ENCODE measurements around the gene HDHD3. TPM values are rescaled to one million over a fixed set of nuclear protein-coding genes. Genes with fewer than 3 reads are reported as not detected.

The HDHD3 gene
- total RNA-seq, 1 experiment from 2014 or later = 5.8 TPM

DNA sequence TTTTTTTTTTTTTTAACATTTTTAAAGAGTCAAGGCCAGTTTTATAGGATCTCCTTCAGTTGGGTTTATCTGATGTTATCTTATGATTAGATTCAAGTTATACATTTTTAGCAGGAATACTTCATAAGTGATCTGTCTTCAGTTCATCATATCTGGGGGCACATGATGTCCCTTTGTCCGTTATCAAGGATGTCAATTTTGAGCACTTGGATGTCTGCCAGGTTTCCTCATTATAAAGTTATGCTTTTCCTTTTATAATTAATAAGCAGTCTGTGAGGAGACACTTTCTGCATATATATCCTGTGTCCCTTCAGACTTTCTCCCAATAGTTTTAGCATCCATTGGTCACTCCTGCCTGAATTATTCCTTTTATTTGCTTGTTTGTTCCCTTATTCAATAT is 11.8 kb downstream of the HDHD3 start:
- H3K36me3 ChIP-seq = no peaks in the 10 kb centered on the region
- H3K27ac ChIP-seq = no peak overlapping the region
- no peak for DNase-seq (ENCODE audit: low read depth in 1 of 2, low spot score in 2 of 2)
- no peaks in the 10 kb centered on the region for H3K27me3 ChIP-seq (replicated peaks)
- no peak overlapping the region for H3K4me3 ChIP-seq
- no peaks in the 10 kb centered on the region for H3K4me1 ChIP-seq (replicated peaks)
- H3K9me3 ChIP-seq (replicated peaks) = no peaks in the 10 kb centered on the region

DNA sequence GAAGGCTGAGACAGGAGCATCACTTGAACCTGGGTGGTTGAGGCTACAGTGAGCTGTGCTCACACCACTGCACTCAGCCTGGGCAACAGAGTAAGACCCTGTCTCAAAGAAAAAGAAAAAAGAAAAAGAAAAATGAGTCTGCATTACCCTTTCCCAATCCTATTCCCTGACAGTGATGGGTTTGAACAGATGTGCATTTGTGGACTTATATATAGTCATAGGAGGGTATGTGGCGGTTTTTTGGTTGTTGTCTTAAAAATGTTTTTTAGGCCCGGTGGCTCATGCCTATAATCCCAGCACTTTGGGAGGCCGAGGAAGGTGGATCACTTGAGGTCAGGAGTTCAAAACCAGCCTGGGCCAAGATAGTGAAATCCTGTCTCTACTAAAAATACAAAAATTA is 13.4 kb downstream of the HDHD3 start:
- Histone ChIP-seq H3K27ac (no peak overlapping the region), H3K27me3 (replicated peaks) (no peaks in the 10 kb centered on the region), H3K4me3 (no peak overlapping the region), H3K4me1 (replicated peaks) (no peaks in the 10 kb centered on the region), H3K9me3 (replicated peaks) (no peaks in the 10 kb centered on the region), H3K36me3 (no peaks in the 10 kb centered on the region)
- DNase-seq (ENCODE audit: low read depth in 1 of 2, low spot score in 2 of 2) = no peak

DNA sequence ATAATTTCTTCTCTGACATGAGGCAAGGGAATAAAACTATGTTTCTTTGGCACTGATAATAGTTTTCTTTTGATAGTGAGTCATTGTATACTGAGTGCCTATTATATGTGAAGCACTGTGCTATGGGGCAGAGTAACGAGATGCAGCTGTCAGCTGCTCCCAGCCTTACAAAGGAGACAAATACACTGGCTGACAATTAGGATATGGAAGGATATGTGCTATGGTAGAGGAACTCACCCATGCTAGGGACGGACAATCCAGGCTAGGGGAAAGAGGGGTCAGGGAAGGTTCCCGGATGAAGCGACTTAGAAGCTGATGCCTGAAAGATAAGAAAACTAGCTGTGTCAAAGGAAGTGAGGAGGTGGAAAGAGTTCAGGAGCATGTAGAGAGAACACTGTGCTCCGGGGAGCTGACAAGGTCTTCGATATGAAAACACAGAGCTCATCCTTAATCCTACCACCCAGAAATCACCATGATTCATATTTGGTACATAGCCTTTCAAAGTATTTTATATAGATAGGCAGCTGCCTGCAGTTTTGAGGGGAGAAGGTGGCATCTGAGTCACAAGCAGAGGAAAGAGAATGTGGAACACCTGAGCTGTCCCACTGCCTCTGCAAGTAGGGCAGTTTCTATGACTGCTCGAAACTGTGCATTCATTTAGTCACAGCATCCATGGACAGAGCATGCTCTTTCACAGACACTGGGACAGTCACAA is 15.3 kb downstream of the HDHD3 start:
- Histone ChIP-seq H3K36me3 (no peaks in the 10 kb centered on the region), H3K27me3 (replicated peaks) (no peaks in the 10 kb centered on the region), H3K4me1 (replicated peaks) (no peaks in the 10 kb centered on the region), H3K9me3 (replicated peaks) (no peaks in the 10 kb centered on the region), H3K27ac (no peak overlapping the region), H3K4me3 (no peak overlapping the region)
- no peak for DNase-seq (ENCODE audit: low read depth in 1 of 2, low spot score in 2 of 2)

DNA sequence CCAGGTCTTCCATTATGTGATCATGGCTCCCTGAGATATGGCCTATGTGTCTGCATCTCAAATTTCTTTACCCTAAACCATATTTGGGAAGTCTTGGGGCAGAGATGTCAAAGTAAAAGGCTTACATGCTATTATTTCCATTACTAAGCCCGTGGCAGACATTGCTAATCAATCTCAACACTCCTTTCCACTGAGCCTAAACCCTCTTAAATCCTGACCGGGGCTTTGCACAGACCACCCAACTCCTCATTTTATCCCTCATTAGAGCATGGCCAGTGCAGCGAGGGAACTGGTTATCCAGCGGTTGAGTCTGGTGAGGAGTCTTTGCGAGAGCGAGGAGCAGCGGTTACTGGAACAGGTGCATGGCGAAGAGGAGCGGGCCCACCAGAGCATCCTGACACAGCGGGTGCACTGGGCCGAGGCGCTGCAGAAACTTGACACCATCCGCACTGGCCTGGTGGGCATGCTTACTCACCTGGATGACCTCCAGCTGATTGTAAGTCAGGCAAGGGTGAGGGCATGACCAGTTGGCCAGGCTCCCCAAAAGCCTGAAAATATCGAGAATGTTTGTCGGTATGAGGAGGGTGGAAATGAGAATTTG is 16.4 kb downstream of the HDHD3 start:
- no peaks in the 10 kb centered on the region for H3K4me1 ChIP-seq (replicated peaks)
- 0 out of 2 replicates have a peak, but pooled peaks cover 4% of the 10 kb centered on the region for H3K27me3 ChIP-seq (replicated peaks)

DNA sequence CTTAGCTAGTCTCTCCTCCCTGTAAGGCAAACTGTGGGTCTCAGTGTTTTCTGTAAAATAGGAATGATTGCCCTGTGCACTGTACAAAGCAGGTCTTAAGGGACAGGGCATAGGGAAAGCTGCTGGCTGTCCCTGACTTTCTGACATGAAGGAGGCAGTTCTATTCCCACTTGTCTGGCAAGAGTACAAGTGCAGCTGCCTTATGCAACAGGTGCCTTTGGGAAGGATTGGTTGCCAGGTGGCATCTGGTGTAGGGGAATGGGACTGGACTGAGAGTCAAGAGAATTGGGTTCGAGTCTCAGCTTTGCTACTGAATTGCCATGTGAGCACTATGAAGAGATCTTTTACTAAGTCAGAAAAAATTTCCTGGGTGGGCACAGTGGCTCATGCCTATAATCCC is 17.4 kb downstream of the HDHD3 start:
- Histone ChIP-seq H3K27ac (no peak overlapping the region), H3K4me1 (replicated peaks) (no peaks in the 10 kb centered on the region), H3K9me3 (replicated peaks) (no peaks in the 10 kb centered on the region), H3K36me3 (no peaks in the 10 kb centered on the region), H3K27me3 (replicated peaks) (peaks cover 9% of the 10 kb centered on the region; the same call in 1 of the 2 replicates), H3K4me3 (no peak overlapping the region)
- no peak for DNase-seq (ENCODE audit: low read depth in 1 of 2, low spot score in 2 of 2)

More for the DNA sequence above, 16.4 kb downstream of the HDHD3 start:
- Histone ChIP-seq H3K4me3 (no peak overlapping the region), H3K9me3 (replicated peaks) (no peaks in the 10 kb centered on the region), H3K36me3 (no peaks in the 10 kb centered on the region), H3K27ac (no peak overlapping the region)
- no peak for DNase-seq (ENCODE audit: low read depth in 1 of 2, low spot score in 2 of 2)

DNA sequence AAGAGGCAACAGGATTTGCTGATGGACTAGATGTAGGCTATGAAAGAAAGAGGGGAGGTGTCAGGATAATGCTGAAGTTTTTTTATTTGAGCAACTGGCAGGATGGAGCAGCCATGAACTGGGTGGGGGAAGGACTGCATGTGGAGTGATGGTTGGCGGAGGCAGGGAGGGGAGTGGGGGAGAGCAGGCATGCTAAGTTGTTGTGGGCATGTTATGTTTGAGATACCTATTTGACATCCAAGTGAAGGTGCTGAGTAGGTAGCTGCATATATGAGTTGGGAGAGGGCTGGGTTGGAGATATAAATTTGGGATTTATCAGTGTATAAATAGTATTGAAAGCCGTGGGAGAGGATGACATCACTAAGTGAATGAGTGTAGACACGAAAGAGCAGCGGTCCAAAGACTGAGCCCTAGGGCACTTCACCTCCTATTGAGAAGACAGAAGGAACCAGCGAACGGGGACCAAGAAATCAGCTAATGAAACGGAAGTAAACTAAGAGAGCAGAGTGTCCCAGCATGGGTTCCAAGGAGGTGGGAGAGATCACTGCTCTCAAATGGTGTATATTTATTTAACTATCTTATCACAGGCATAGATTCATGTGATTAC is 20.0 kb downstream of the HDHD3 start:
- Histone ChIP-seq H3K27me3 (replicated peaks) (peaks cover 19% of the 10 kb centered on the region), H3K4me1 (replicated peaks) (no peaks in the 10 kb centered on the region), H3K27ac (no peak overlapping the region), H3K36me3 (no peaks in the 10 kb centered on the region), H3K4me3 (no peak overlapping the region), H3K9me3 (replicated peaks) (no peaks in the 10 kb centered on the region)
- no peak for DNase-seq (ENCODE audit: low read depth in 1 of 2, low spot score in 2 of 2)

DNA sequence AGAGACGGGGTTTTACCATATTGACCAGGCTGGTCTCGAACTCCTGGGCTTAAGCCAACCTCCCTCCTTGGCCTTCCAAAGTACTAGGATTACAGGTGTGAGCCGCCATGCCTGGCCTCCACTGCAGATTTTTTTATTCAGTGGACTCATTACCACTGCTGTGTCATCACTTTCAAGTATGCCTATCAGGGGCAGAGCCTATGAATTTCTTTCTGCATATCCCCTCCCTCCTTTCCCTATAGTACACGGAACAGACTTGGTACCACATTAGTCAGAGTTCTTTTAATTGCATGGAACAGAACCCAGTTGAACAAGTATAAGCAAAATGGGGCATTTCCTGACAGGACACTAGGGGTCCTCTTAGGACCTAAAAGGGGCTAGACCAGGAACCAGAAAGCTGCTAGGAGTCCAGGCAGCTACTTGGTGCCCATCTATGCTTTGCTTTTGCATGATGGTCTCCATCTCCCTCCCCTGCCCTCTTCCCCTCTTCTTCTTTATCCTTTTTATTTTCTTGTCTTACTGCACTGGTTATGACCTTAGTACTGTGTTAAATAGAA is 21.7 kb downstream of the HDHD3 start:
- Histone ChIP-seq H3K36me3 (no peaks in the 10 kb centered on the region), H3K4me1 (replicated peaks) (peaks cover under 1% of the 10 kb centered on the region; the same call in 1 of the 2 replicates), H3K27me3 (replicated peaks) (peaks cover 33% of the 10 kb centered on the region), H3K9me3 (replicated peaks) (no peaks in the 10 kb centered on the region), H3K27ac (no peak overlapping the region), H3K4me3 (no peak overlapping the region)
- no peak for DNase-seq (ENCODE audit: low read depth in 1 of 2, low spot score in 2 of 2)

DNA sequence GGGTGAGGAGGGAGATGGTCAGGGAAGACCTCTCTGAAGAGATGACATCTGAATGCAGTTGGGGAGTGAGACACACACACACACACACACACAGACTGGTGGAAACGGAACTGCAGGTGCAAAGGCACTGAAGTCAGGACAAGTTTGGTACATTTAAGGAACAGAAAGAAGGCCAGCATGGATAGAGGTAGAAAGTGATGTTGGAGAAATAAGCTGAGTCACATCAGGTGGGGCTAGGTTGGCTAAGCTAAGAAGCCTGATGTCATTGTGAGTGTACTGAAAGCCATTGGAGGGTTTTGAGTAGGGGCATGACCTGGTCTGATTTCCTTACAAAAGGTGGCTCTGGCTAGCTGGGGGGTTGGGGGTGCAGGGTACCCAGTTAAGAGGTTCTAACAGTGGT is 24.4 kb downstream of the HDHD3 start:
- Histone ChIP-seq H3K4me3 (no peak overlapping the region), H3K27ac (no peak overlapping the region), H3K36me3 (no peaks in the 10 kb centered on the region), H3K27me3 (replicated peaks) (peaks cover 50% of the 10 kb centered on the region), H3K4me1 (replicated peaks) (peaks cover 8% of the 10 kb centered on the region), H3K9me3 (replicated peaks) (no peaks in the 10 kb centered on the region)
- DNase-seq (ENCODE audit: low read depth in 1 of 2, low spot score in 2 of 2) = no peak

DNA sequence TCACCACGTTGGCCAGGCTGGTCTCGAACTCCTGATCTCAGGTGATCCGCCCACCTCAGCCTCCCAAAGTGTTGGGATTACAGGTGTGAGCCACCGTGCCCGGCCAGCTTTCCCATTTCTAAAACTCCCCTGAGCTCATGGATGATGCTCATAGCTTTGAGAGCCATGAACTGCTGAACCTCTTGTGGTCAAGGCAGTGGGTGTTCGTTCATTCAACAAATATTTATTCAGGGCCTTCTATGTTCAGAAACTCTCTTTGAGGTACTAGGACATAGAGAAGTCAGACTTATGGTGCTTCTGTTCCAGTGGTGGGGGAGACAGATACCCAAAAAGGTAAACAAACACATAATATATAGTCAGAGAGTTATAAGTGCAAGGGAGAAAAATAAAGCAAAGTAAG is 24.8 kb downstream of the HDHD3 start:
- Histone ChIP-seq H3K27me3 (replicated peaks) (peaks cover 50% of the 10 kb centered on the region), H3K36me3 (no peaks in the 10 kb centered on the region), H3K27ac (no peak overlapping the region), H3K4me1 (replicated peaks) (peaks cover 8% of the 10 kb centered on the region), H3K4me3 (no peak overlapping the region), H3K9me3 (replicated peaks) (no peaks in the 10 kb centered on the region)
- no peak for DNase-seq (ENCODE audit: low read depth in 1 of 2, low spot score in 2 of 2)

DNA sequence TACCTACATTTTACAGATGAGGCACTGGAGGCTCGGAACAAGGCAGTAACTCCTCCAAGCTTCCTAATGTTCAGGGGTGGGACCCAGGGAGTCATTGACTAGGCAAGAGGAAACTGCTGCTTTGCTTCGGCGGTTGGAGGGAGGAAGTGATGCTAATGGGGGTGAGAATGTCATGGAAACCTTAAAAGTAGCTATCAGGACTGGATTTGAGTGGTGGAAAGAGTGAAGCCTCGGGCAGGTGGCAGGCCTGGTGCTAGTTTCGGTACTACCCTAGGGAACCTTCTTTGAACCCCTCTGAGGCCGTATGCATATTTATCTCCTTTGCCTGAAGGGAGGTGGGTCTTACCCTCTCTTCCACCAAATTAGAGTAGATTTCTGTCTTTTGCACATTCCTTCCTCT is 25.8 kb downstream of the HDHD3 start:
- no peak for DNase-seq (ENCODE audit: low read depth in 1 of 2, low spot score in 2 of 2)
- Histone ChIP-seq H3K4me1 (replicated peaks) (peaks cover 8% of the 10 kb centered on the region), H3K36me3 (no peaks in the 10 kb centered on the region), H3K27ac (no peak overlapping the region), H3K4me3 (no peak overlapping the region), H3K9me3 (replicated peaks) (no peaks in the 10 kb centered on the region), H3K27me3 (replicated peaks) (peaks cover 49% of the 10 kb centered on the region)

DNA sequence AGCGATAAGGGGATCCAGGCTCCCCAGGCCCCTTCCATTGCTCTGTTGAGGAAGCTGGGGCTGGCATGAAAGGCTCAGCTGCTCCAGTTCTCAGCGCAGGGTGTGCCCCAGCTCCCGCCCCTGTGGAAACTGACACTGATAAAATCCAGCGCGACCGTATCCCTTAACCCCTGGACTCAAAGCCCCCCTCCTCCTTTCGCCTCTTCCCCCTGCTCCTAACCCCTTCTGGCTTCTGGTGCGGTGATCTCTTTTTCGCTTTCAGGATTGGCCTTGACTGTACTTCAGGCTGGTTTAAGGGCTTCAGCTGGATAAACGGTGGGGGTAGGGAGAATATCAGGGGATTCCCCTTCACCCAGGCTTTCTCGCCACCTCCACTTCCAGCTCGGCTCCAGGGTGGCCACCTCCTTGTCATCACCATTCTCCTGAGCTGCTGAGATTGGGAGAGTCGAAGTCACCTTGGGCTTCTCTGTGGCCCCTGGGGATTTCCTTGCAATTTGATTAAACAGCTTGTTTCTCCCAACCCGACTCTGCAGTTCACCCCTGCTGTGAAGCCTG is 26.6 kb downstream of the HDHD3 start:
- no peak overlapping the region for H3K4me3 ChIP-seq
- no peaks in the 10 kb centered on the region for H3K36me3 ChIP-seq
- H3K4me1 ChIP-seq (replicated peaks) = peaks cover 8% of the 10 kb centered on the region
- H3K27ac ChIP-seq = no peak overlapping the region
- peaks cover 45% of the 10 kb centered on the region for H3K27me3 ChIP-seq (replicated peaks)
- DNase-seq (ENCODE audit: low read depth in 1 of 2, low spot score in 2 of 2) = no peak
- no peaks in the 10 kb centered on the region for H3K9me3 ChIP-seq (replicated peaks)

DNA sequence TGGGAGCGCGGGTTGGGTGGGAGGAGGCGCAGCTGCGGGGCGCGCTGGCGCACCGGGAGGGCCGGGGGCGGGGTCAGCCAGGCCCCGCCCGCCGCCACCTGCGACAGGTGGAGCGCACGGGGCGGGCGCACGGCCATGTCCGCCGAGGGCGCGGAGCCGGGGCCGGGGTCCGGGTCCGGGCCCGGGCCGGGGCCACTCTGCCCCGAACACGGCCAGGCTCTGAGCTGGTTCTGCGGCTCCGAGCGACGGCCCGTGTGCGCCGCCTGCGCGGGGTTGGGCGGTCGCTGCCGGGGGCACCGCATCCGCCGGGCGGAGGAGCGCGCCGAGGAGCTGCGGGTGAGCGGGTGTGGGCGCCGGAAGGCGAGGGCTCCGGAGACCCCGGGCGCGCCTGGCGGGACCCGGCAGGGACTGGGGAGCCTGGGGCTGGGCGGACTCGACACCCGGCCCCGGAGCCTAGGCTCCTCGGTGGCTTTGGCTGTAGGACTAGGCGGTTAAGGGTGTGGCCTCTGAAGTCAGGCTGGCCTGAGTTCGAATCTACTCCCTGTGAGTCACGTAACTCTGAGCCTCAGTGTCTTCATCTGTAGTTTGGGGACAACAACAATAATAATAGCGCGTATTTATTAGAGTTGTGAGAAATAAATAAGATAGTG is 27.2 kb downstream of the HDHD3 start, which contains the start of gene BSPRY:
Gene BSPRY, plus strand, starts transcription at position 97 of the 650 bp plus-strand sequence. Its CDS starts 39 bp downstream, at position 136.
- peaks cover 8% of the 10 kb centered on the region for H3K4me1 ChIP-seq (replicated peaks)
- H3K27ac ChIP-seq = no peak within 1 kb of the TSS

DNA sequence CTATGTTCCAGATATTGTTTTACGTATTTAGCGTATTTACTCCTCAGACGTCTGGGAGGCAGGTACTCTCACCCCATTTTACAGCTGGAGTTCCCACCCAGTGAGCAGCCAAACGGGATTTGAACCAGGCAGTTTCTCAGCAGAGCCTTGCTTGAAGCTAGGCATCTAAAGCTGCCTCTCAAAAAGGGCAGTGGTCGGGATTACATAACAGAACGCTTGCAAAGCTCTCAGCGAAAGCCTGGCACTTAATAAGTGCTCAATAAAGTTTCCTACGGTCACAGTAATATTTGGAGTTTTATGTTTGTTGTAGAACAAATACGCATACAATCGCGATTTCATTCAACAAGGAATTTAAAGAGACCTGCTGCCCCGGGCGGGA is 27.7 kb downstream of the HDHD3 start:
- Histone ChIP-seq H3K27ac (no peak overlapping the region), H3K4me1 (replicated peaks) (peaks cover 8% of the 10 kb centered on the region), H3K36me3 (no peaks in the 10 kb centered on the region), H3K27me3 (replicated peaks) (peaks cover 38% of the 10 kb centered on the region), H3K4me3 (no peak overlapping the region), H3K9me3 (replicated peaks) (no peaks in the 10 kb centered on the region)
- DNase-seq (ENCODE audit: low read depth in 1 of 2, low spot score in 2 of 2) = no peak

More for the DNA sequence above, 27.2 kb downstream of the HDHD3 start, which contains the start of gene BSPRY:
- Histone ChIP-seq H3K4me3 (0 out of 2 replicates have a peak within 1 kb of the TSS, but pooled peaks have one; percentile 8), H3K9me3 (replicated peaks) (no peaks in the 10 kb centered on the region), H3K27me3 (replicated peaks) (peaks cover 43% of the 10 kb centered on the region), H3K36me3 (no peaks in the 10 kb centered on the region)
- DNase-seq (ENCODE audit: low read depth in 1 of 2, low spot score in 2 of 2) = no peak

Data from SJSA1 (cell line).